Aorta (tissue), 5 donors: ENCODE data around the gene USP5. TPM values are rescaled to one million over a fixed set of nuclear protein-coding genes. Genes with fewer than 3 reads are reported as not detected.

Experiments used
- ATAC-seq: fragments of 200-7000 bp; cut with Tn5 transposase; one replicate; pipeline ENCODE4 v1.9.1; 2022; ENCODE audit warnings: moderate library complexity; ENCODE audit not compliant: low FRiP score
- DNase-seq, 2 donors: peaks; one replicate each; pipeline ENCODE4 v3.0.0-alpha.2; 2020
- H3K27ac ChIP-seq, 2 donors: one replicate each; pipeline ENCODE4 v1.5.1; 2013; ENCODE audit warnings: low read length in 2 of 2, mild to moderate bottlenecking in 2 of 2, moderate library complexity in 2 of 2, control low read depth in 1 of 2, inconsistent platforms in 1 of 2, low read depth in 1 of 2
- H3K27me3 ChIP-seq, 2 donors: one replicate each; pipeline ENCODE4 v1.6.1; 2013; ENCODE audit warnings: control low read depth in 1 of 2, low read length in 1 of 2, mild to moderate bottlenecking in 1 of 2, moderate library complexity in 1 of 2; ENCODE audit not compliant: insufficient read depth in 2 of 2, control insufficient read depth in 1 of 2
- H3K36me3 ChIP-seq, 2 donors: one replicate each; pipeline ENCODE4 v1.6.1; 2013; ENCODE audit warnings: control low read depth in 1 of 2, low read length in 1 of 2, mild to moderate bottlenecking in 1 of 2; ENCODE audit not compliant: insufficient read depth in 2 of 2, control insufficient read depth in 1 of 2
- H3K4me1 ChIP-seq, 2 donors: one replicate each; pipeline ENCODE4 v1.6.1; 2013; ENCODE audit warnings: low read length in 2 of 2, control low read depth in 1 of 2, mild to moderate bottlenecking in 1 of 2, moderate library complexity in 1 of 2; ENCODE audit not compliant: insufficient read depth in 2 of 2, control insufficient read depth in 1 of 2
- H3K4me3 ChIP-seq, 2 donors: one replicate each; pipeline ENCODE4 v1.5.1; 2013; ENCODE audit warnings: low read length in 2 of 2, control low read depth in 1 of 2, mild to moderate bottlenecking in 1 of 2
- H3K9me3 ChIP-seq: one replicate; pipeline ENCODE4 v1.6.1; 2013; ENCODE audit warnings: mild to moderate bottlenecking, low read length; ENCODE audit not compliant: control insufficient read depth
- WGBS, 2 donors: extraction: QIAGEN DNeasy Blood & Tissue Kit; methylation state at CpG; one replicate each; pipeline ENCODE4 v1.1.7; 2013; 5-methylcytosine and 5-hydroxymethylcytosine counted together
- intact Hi-C, 2 donors: fragments of 100-400 bp; cut with DNase I; formaldehyde crosslinking; loops; one replicate each; pipeline versions ENCODE4 v1.14.2 to v1.15.0; 2022
- long read RNA-seq, 2 donors: library from polyadenylated mRNA; unstranded; transcript quantifications; one replicate each; pipeline ENCODE4 v2.0.0, GENCODE V29; 2020 to 2021
- polyA plus RNA-seq, 2 donors: library from polyadenylated mRNA; stranded (reverse); fragments of 200-250 nt; gene quantifications; one replicate each; pipeline ENCODE4 v1.2.3, GENCODE V29; 2013
- total RNA-seq, 2 donors: library from RNA; stranded (reverse); fragmentation: NEBNext Ultra II Directional; extraction: Animal tissue kit (Norgen Biotek cat#: 25700); gene quantifications; one replicate each; pipeline ENCODE4 v1.2.1, GENCODE V29; 2021
- donor health status: healthy with polysubstance abuse.
- donor health status: Bipolar disorder and iron deficiency.
- donor health status: DM: no; HTN: no; CAD: no.
- donor health status: DM: no; HTN: no; CAD: no.
- donor health status: DM: yes; HTN: yes; CAD: no.

The USP5 gene
- total RNA-seq (10 to 100 TPM; 59.5 to 64.6 TPM), polyA plus RNA-seq (10 to 100 TPM; 26.7 to 47.0 TPM)
- long read RNA-seq, donor 1, transcript USP5-201 (20 exons, 3,181 nt): minor isoform, 17 of 251 reads
- long read RNA-seq, donor 1, transcript USP5-202 (20 exons, 3,083 nt): major isoform, 143 of 251 reads
- long read RNA-seq, donor 1, partial matches to known transcripts: 57 of 251 reads
- long read RNA-seq, donor 1, other reads (novel, unspliced or antisense): 34 of 251 reads
- long read RNA-seq, donor 2, transcript USP5-202 (20 exons, 3,083 nt): major isoform, 45 of 71 reads
- long read RNA-seq, donor 2, transcript USP5-201 (20 exons, 3,181 nt): minor isoform, 5 of 71 reads
- long read RNA-seq, donor 2, partial matches to known transcripts: 9 of 71 reads
- long read RNA-seq, donor 2, other reads (novel, unspliced or antisense): 11 of 71 reads

- Histone ChIP-seq H3K27ac (peak within 1 kb of the TSS; percentile 58 to 78), H3K27me3 (no peaks in the 10 kb centered on the region), H3K4me1 (no peaks in the 10 kb centered on the region), H3K4me3 (peak within 1 kb of the TSS; percentile 58 to 60), H3K9me3 (no peaks in the 10 kb centered on the region), H3K36me3 (no peaks in the 10 kb centered on the region)
- intact Hi-C loops: loop anchor here in 1 of 2 donors (2.0 kb wide), 2 partner anchors 15 to 39 kb away; partner anchors contain the start of gene TPI1
- 0% methylated on average over 65 of the region's 65 CpGs for WGBS, 2 donors
- peak; percentile 96 for ATAC-seq
- DNase-seq: peak; percentile 99 to 100
These were observed at the start of gene USP5 for GRCh38 chr12:6851921-6852650. TSS of gene USP5 (plus strand) at chr12:6852150. CDS start at chr12:6852180, 30 bp downstream.

- no peak overlapping the region for H3K27ac ChIP-seq
- intact Hi-C loops: no loop called here
- no peaks in the 10 kb centered on the region for H3K36me3 ChIP-seq
- H3K27me3 ChIP-seq: no peaks in the 10 kb centered on the region
- no peak overlapping the region for H3K4me3 ChIP-seq
- DNase-seq (no peak), ATAC-seq (no peak)
- no peaks in the 10 kb centered on the region for H3K4me1 ChIP-seq
- H3K9me3 ChIP-seq: no peaks in the 10 kb centered on the region
- WGBS, 2 donors: 79 to 82% methylated on average over 1 of the region's 1 CpG
These were observed 44.8 kb upstream of the USP5 start for GRCh38 chr12:6807170-6807569.

GRCh38 chr12:6809056-6809455 is 42.9 kb upstream of the USP5 start:
- 84 to 85% methylated on average over 10 of the region's 10 CpGs for WGBS, 2 donors
- no peak for DNase-seq
- H3K36me3 ChIP-seq: no peaks in the 10 kb centered on the region

GRCh38 chr12:6810758-6811157 is 41.2 kb upstream of the USP5 start:
- no peak for ATAC-seq
- no peak overlapping the region for H3K27ac ChIP-seq
- H3K27me3 ChIP-seq: no peaks in the 10 kb centered on the region
- no peak for DNase-seq
- no peaks in the 10 kb centered on the region for H3K9me3 ChIP-seq
- no peak overlapping the region for H3K4me3 ChIP-seq
- no peaks in the 10 kb centered on the region for H3K4me1 ChIP-seq
- 85 to 86% methylated on average over 1 of the region's 1 CpG for WGBS, 2 donors
- intact Hi-C loops: no loop called here
- no peaks in the 10 kb centered on the region for H3K36me3 ChIP-seq

More at GRCh38 chr12:6809056-6809455, 42.9 kb upstream of the USP5 start:
- no peak for ATAC-seq
- Histone ChIP-seq H3K27me3 (no peaks in the 10 kb centered on the region), H3K4me1 (no peaks in the 10 kb centered on the region), H3K4me3 (no peak overlapping the region), H3K9me3 (no peaks in the 10 kb centered on the region), H3K27ac (no peak overlapping the region)
- intact Hi-C loops: no loop called here

- no peaks in the 10 kb centered on the region for H3K27me3 ChIP-seq
- no peak overlapping the region for H3K4me3 ChIP-seq
- no peak for ATAC-seq
- intact Hi-C loops: no loop called here
- H3K9me3 ChIP-seq: no peaks in the 10 kb centered on the region
- H3K4me1 ChIP-seq: no peaks in the 10 kb centered on the region
- 63% methylated on average over 4 of the region's 4 CpGs for WGBS, 2 donors
- no peak overlapping the region for H3K27ac ChIP-seq
- no peak for DNase-seq
- no peaks in the 10 kb centered on the region for H3K36me3 ChIP-seq
These were observed 38.6 kb upstream of the USP5 start for GRCh38 chr12:6813363-6813762.

GRCh38 chr12:6816598-6816997 is 35.4 kb upstream of the USP5 start:
- Histone ChIP-seq H3K36me3 (no peaks in the 10 kb centered on the region), H3K4me3 (no peak overlapping the region), H3K27ac (no peak overlapping the region), H3K27me3 (no peaks in the 10 kb centered on the region), H3K9me3 (no peaks in the 10 kb centered on the region), H3K4me1 (no peaks in the 10 kb centered on the region)
- no peak for ATAC-seq
- intact Hi-C loops: no loop called here
- WGBS, 2 donors: 71 to 77% methylated on average over 3 of the region's 3 CpGs
- no peak for DNase-seq

- WGBS, 2 donors: 79 to 81% methylated on average over 7 to 8 of the region's 8 CpGs
- no peak for ATAC-seq
- no peak overlapping the region for H3K27ac ChIP-seq
These were observed 34.9 kb upstream of the USP5 start for GRCh38 chr12:6817098-6817497.

GRCh38 chr12:6817662-6818157 is 34.2 kb upstream of the USP5 start:
- no peak overlapping the region for H3K27ac ChIP-seq
- no peaks in the 10 kb centered on the region for H3K9me3 ChIP-seq
- 80 to 89% methylated on average over 20 of the region's 20 CpGs for WGBS, 2 donors
- intact Hi-C loops: no loop called here
- DNase-seq (no peak), ATAC-seq (no peak)
- H3K4me3 ChIP-seq: no peak overlapping the region
- H3K36me3 ChIP-seq: no peaks in the 10 kb centered on the region
- no peaks in the 10 kb centered on the region for H3K4me1 ChIP-seq
- no peaks in the 10 kb centered on the region for H3K27me3 ChIP-seq

More at GRCh38 chr12:6817098-6817497, 34.9 kb upstream of the USP5 start:
- intact Hi-C loops: no loop called here
- no peak for DNase-seq
- Histone ChIP-seq H3K36me3 (no peaks in the 10 kb centered on the region), H3K4me1 (no peaks in the 10 kb centered on the region), H3K27me3 (no peaks in the 10 kb centered on the region), H3K4me3 (no peak overlapping the region), H3K9me3 (no peaks in the 10 kb centered on the region)
